K562 treated with DMSO at 1 percent for 4 hours (cell line): ENCODE measurements around the gene CHST3. TPM values are rescaled to one million over a fixed set of nuclear protein-coding genes. Genes with fewer than 3 reads are reported as not detected.

Experiments used
- total RNA-seq: library from RNA; unstranded; fragments of 300-600 nt; gene quantifications from 2 replicates; pipeline ENCODE4 v1.2.3, GENCODE V29; 2022; ENCODE audit not compliant: insufficient read depth

Gene CHST3, protein sequence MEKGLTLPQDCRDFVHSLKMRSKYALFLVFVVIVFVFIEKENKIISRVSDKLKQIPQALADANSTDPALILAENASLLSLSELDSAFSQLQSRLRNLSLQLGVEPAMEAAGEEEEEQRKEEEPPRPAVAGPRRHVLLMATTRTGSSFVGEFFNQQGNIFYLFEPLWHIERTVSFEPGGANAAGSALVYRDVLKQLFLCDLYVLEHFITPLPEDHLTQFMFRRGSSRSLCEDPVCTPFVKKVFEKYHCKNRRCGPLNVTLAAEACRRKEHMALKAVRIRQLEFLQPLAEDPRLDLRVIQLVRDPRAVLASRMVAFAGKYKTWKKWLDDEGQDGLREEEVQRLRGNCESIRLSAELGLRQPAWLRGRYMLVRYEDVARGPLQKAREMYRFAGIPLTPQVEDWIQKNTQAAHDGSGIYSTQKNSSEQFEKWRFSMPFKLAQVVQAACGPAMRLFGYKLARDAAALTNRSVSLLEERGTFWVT
- total RNA-seq: 0.18 TPM in 1 of 2 replicates, not detected in the other

GRCh38 chr10:71964098-71964742 is at the start of gene CHST3:
Gene CHST3 (plus strand): TSS chr10:71964395. CDS start chr10:72005843, 41,448 bp downstream.

Other genes starting within 250 kb of the CHST3 start
- 0.35 TPM in 1 of 2 replicates, not detected in the other for gene C10orf105, start 244.6 kb upstream of the CHST3 start, total RNA-seq
- 43.6 and 51.1 TPM in 2 replicates for gene VSIR, start 190.9 kb upstream of the CHST3 start, total RNA-seq
- gene PSAP, start 113.1 kb upstream of the CHST3 start, total RNA-seq: 1,340 and 1,395 TPM in 2 replicates
- gene SPOCK2, start 124.2 kb downstream of the CHST3 start, total RNA-seq: 2.6 and 3.2 TPM in 2 replicates